ENCODE results near the gene CALCOCO2. TPM values are rescaled to one million over a fixed set of nuclear protein-coding genes. Genes with fewer than 3 reads are reported as not detected.

CALCOCO2 gene
- total RNA-seq, 4 donors from 2014 or later, result 124 to 334 (median 163) TPM

DNA sequence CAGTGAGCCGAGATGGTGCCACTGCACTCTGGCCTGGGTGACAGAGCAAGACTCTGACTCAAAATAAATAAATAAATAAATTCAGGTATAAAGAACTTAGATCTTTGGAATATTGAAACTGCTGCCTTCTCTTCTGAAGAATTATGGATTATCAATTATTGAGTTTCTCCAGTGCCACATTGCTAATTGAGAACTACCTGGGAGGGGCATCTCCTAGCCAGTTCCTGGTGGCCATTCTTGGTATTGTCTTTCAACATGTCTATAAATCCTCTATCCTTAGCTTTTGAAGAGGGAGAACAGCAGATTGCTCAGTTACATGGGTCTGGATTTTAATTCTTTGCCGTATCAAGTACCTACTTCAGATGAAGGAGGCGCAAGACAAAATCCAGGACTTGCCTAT lies 29.2 kb downstream of the CALCOCO2 start:
- no peak for DNase-seq
- H3K4me3 ChIP-seq, result no peak overlapping the region
- no peak overlapping the region for H3K27ac ChIP-seq
- no peaks in the 10 kb centered on the region for H3K9me3 ChIP-seq
- no peaks in the 10 kb centered on the region for H3K4me1 ChIP-seq
- TF ChIP-seq POLR2A (IDR thresholded peaks at IDR 0.05), result no peak
- TF ChIP-seq, protein P1, sequence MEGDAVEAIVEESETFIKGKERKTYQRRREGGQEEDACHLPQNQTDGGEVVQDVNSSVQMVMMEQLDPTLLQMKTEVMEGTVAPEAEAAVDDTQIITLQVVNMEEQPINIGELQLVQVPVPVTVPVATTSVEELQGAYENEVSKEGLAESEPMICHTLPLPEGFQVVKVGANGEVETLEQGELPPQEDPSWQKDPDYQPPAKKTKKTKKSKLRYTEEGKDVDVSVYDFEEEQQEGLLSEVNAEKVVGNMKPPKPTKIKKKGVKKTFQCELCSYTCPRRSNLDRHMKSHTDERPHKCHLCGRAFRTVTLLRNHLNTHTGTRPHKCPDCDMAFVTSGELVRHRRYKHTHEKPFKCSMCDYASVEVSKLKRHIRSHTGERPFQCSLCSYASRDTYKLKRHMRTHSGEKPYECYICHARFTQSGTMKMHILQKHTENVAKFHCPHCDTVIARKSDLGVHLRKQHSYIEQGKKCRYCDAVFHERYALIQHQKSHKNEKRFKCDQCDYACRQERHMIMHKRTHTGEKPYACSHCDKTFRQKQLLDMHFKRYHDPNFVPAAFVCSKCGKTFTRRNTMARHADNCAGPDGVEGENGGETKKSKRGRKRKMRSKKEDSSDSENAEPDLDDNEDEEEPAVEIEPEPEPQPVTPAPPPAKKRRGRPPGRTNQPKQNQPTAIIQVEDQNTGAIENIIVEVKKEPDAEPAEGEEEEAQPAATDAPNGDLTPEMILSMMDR (IDR thresholded peaks at IDR 0.05), result peak in 4 of 6 experiments; percentile 5 to 25 (median 10)
- H3K36me3 ChIP-seq, result peaks cover 0 to 90% (median 0%) of the 10 kb centered on the region in 3 donors
- H3K27me3 ChIP-seq, result no peaks in the 10 kb centered on the region

DNA sequence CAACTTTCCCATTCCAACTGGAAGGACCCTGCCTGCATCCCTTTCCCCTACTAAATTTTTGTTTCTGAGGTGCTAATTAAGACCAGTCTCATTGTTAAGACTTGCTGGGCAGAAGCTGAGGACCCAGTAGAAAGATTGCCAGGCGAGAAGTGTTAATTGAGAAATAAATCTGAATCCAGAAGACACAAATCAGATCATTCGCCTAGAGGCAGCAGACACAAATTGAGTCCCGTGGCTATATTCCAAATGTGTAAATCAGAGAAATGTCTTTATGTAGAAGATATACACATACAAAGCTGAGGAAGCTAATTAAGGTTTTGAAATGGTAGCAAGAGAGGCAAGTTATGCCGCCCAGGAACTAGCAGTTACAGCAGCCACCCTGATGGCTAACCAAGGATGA lies 29.6 kb downstream of the CALCOCO2 start:
- Histone ChIP-seq H3K27me3 (no peaks in the 10 kb centered on the region), H3K4me1 (no peaks in the 10 kb centered on the region), H3K9me3 (no peaks in the 10 kb centered on the region), H3K27ac (no peak overlapping the region), H3K4me3 (no peak overlapping the region), H3K36me3 (peaks cover 0 to 90% (median 0%) of the 10 kb centered on the region in 3 donors)
- TF ChIP-seq, protein P1 (IDR thresholded peaks at IDR 0.05), result no peak
- no peak for TF ChIP-seq POLR2A (IDR thresholded peaks at IDR 0.05)
- no peak for DNase-seq

DNA sequence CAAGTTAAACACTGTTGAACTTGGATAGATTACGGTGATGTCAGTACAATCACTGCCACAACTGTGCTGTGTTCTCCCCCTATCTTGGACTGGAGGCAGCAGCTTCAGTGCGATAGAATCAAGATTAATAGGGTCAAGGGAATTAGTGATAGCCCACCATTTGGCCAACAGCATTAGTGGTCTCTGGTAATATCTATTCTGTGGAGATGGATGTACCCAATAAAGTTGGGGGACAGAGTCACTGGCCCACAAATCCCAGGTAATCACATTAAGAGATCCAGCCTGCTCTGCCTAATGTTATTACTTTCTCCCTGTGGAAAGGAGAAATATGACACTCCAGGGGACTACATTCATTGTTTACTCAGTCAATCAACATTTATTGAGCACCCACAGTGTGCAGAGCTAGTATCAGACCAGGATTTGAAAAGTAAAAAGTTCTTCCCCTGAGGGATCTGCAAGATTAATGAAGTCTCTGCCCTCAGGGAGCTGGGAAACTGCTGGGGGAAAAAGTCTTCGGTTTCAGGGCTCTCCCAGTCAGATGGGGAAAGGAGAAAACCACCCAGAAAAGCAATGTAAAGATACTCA lies 38.2 kb downstream of the CALCOCO2 start:
- no peaks in the 10 kb centered on the region for H3K27me3 ChIP-seq
- peaks cover 0 to 23% (median 0%) of the 10 kb centered on the region in 3 donors for H3K36me3 ChIP-seq
- peak overlapping the region in 1 of 4 donors; percentile 71 for H3K27ac ChIP-seq
- H3K4me3 ChIP-seq, result no peak overlapping the region
- no peak for DNase-seq
- H3K4me1 ChIP-seq, result peaks cover 0 to 41% (median 9%) of the 10 kb centered on the region in 4 donors
- H3K9me3 ChIP-seq, result no peaks in the 10 kb centered on the region
- no peak for TF ChIP-seq POLR2A (IDR thresholded peaks at IDR 0.05)
- TF ChIP-seq, protein P1 (IDR thresholded peaks at IDR 0.05), result no peak

DNA sequence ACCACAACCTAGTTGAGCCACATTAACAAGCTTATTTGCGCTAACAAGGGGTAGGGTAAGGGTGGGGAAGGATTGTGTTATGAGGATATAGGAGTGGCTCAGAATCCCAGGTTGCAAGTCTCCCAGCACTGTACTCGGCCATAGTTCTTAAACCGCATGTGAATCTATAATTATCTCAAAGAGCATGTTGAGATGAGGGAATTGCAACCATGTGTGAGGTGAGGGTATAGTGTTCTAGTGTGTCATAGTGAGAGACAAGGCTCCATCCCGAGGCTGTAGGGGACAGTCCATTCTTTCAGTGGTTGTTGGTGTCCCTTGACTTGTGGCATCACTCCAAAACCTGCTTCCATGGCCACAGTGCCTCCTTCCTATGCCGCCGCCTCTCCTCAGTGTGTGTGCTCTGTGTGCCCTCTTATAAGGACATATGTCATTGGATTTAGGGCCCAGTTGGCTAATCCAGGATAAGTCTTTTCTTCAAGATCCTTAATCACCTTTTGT lies 39.0 kb downstream of the CALCOCO2 start:
- H3K9me3 ChIP-seq, result no peaks in the 10 kb centered on the region
- peaks cover 0 to 41% (median 9%) of the 10 kb centered on the region in 4 donors for H3K4me1 ChIP-seq
- peak overlapping the region in 1 of 4 donors; percentile 71 for H3K27ac ChIP-seq
- no peak overlapping the region for H3K4me3 ChIP-seq
- DNase-seq, result no peak
- TF ChIP-seq POLR2A (IDR thresholded peaks at IDR 0.05), result no peak
- no peaks in the 10 kb centered on the region for H3K27me3 ChIP-seq
- H3K36me3 ChIP-seq, result peaks cover 0 to 14% (median 0%) of the 10 kb centered on the region in 3 donors

DNA sequence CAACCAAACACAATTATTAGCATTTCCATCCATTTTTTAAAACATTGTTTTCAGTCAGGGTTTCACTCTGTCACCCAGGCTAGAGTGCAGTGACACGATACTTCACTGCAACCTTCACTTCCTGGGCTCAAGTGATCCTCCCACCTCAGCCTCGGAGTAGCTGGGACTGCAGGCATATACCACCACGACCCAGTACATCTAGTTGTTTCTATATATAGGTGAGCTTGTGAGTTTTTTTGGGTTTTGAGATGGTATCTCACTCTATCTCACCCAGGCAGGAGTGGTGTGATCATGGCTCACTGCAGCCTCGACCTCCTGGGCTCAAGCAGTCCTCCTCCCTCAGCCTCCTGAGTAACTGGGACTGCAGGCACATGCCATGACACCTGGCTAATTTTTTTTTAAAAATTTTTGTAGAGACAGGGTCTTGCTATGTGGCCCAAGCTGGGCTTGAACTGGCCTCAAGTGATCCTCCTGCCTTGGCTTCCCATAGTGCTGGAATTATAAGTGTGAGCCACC lies 40.3 kb downstream of the CALCOCO2 start:
- H3K27ac ChIP-seq, result peak overlapping the region in 3 of 4 donors; percentile 27 to 72 (median 71)
- no peak overlapping the region for H3K4me3 ChIP-seq
- peaks cover 0 to 41% (median 9%) of the 10 kb centered on the region in 4 donors for H3K4me1 ChIP-seq
- H3K27me3 ChIP-seq, result no peaks in the 10 kb centered on the region
- H3K36me3 ChIP-seq, result peaks cover 0 to 3% (median 0%) of the 10 kb centered on the region in 3 donors
- DNase-seq, result no peak
- TF ChIP-seq, protein P1 (IDR thresholded peaks at IDR 0.05), result no peak
- no peak for TF ChIP-seq POLR2A (IDR thresholded peaks at IDR 0.05)
- H3K9me3 ChIP-seq, result no peaks in the 10 kb centered on the region

Data from Peyer's patch (tissue), 4 donors.